SU-DHL-6 (cell line): ENCODE data around the gene SPTLC3.

Experiments
- CTCF ChIP-seq: fragments of 200-600 bp; sonication (generic); IDR thresholded peaks from one replicate; pipeline ENCODE4 v1.5.1; 2017; ENCODE audit warnings: antibody characterized with exemption, mild to moderate bottlenecking, low read length, moderate library complexity; ENCODE audit not compliant: insufficient read depth, poor library complexity, severe bottlenecking
- EZH2phosphoT487 ChIP-seq: fragments of 200-600 bp; sonication (generic), shearing (Covaris generic); conservative IDR thresholded peaks from 2 replicates; pipeline ENCODE4 v1.6.1; 2018; ENCODE audit warnings: mild to moderate bottlenecking, antibody characterized with exemption, low read length, moderate library complexity, mixed read lengths

DNA sequence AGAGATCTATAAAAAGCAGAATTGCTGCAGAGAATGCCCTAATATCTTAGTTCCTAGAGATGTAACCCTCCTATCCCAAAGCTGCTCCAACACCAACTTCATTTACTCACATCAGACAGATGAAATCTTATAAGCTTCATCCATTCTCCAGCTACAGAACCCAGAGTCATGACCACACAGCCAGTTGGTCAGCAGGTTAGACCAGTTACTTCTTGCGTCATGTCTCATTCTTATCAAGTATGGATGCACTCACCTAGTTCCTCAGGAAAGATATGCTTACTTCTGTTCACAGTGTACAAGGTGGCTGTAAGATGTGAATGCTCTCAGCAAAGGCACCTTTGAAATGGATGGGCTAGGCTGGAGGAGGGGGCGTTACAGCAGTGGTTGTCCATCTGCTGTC, 164.4 kb downstream of the SPTLC3 start:
- no peak for TF ChIP-seq EZH2phosphoT487
- TF ChIP-seq CTCF, result no peak
